Upper lobe of right lung (tissue), 1 donor: ENCODE measurements around the gene CPB2. TPM values are rescaled to one million over a fixed set of nuclear protein-coding genes. Genes with fewer than 3 reads are reported as not detected.

Source experiments
- ATAC-seq: fragments of 200-7000 bp; cut with Tn5 transposase; one replicate; pipeline ENCODE4 v1.9.1; 2020; ENCODE audit warnings: mild to moderate bottlenecking, moderate library complexity
- DNase-seq: peaks from one replicate; pipeline ENCODE4 v3.0.0-alpha.2; 2020
- H3K27ac ChIP-seq: fragments of 200-600 bp; one replicate; pipeline ENCODE4 v1.8.0; 2022
- H3K27me3 ChIP-seq: fragments of 200-600 bp; one replicate; pipeline ENCODE4 v1.8.0; 2022; ENCODE audit warnings: mild to moderate bottlenecking
- H3K36me3 ChIP-seq: fragments of 200-600 bp; one replicate; pipeline ENCODE4 v1.8.0; 2022
- H3K4me1 ChIP-seq: fragments of 200-600 bp; one replicate; pipeline ENCODE4 v1.8.0; 2022
- H3K4me3 ChIP-seq: fragments of 200-600 bp; one replicate; pipeline ENCODE4 v1.8.0; 2022; ENCODE audit warnings: mild to moderate bottlenecking
- H3K9me3 ChIP-seq: fragments of 200-600 bp; one replicate; pipeline ENCODE4 v1.8.0; 2022
- CTCF ChIP-seq: fragments of 200-600 bp; IDR thresholded peaks from one replicate; pipeline ENCODE4 v1.8.0; 2022; ENCODE audit warnings: antibody characterized with exemption
- intact Hi-C: fragments of 100-400 bp; cut with DNase I; formaldehyde crosslinking; loops from one replicate; pipeline ENCODE4 v1.11.0; 2022
- total RNA-seq: library from RNA; stranded (reverse); fragmentation: NEBNext Ultra II Directional; extraction: Animal tissue kit (Norgen Biotek cat#: 25700); gene quantifications from one replicate; pipeline ENCODE4 v1.2.1, GENCODE V29; 2021
- donor health status: DM: no; HTN: yes; CAD: no; lungs with severe emphysema.

The CPB2 gene
- total RNA-seq, 1 donor from 2014 or later: 74.4 TPM

GRCh38 chr13:46006688-46007452 lies 98.0 kb downstream of the CPB2 start:
- no peak for DNase-seq
- H3K27ac ChIP-seq: no peak overlapping the region
- H3K4me1 ChIP-seq: no peaks in the 10 kb centered on the region
- H3K9me3 ChIP-seq: no peaks in the 10 kb centered on the region
- no peak for TF ChIP-seq CTCF
- no peak overlapping the region for H3K4me3 ChIP-seq
- H3K27me3 ChIP-seq: no peaks in the 10 kb centered on the region
- peaks cover 67% of the 10 kb centered on the region for H3K36me3 ChIP-seq
- intact Hi-C loops: no loop called here
- ATAC-seq: no peak

DNA sequence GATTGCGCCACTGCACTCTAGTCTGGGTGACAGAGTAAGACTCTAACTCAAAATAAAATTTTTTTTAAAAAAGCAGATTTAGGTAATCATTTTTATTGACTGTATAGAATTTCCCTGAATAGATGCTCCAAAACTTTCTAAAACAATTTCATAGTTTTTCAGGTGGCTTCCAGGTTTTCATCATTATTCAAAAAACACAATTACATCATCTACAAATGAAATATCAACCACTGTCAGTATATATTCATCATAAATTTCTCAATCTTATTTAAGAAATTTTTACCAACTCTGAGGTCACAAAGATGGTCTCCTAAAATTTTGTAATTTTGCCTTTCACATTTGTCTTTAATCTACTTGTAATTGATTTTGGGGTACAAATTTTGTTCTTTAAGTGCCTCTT lies 100.3 kb downstream of the CPB2 start:
- intact Hi-C loops: no loop called here
- no peak overlapping the region for H3K4me3 ChIP-seq
- ATAC-seq (no peak), DNase-seq (no peak)
- no peaks in the 10 kb centered on the region for H3K9me3 ChIP-seq
- no peak overlapping the region for H3K27ac ChIP-seq
- H3K27me3 ChIP-seq: no peaks in the 10 kb centered on the region
- H3K4me1 ChIP-seq: no peaks in the 10 kb centered on the region
- peaks cover 71% of the 10 kb centered on the region for H3K36me3 ChIP-seq
- no peak for TF ChIP-seq CTCF

Other genes starting within 250 kb of the CPB2 start
- 49.2 TPM for gene ZC3H13, start 52.3 kb downstream of the CPB2 start, total RNA-seq
- gene LCP1, start 77.1 kb upstream of the CPB2 start, total RNA-seq: 234 TPM
- 0.29 TPM for gene LRRC63, start 106.9 kb upstream of the CPB2 start, total RNA-seq